Fibroblast of skin of left biceps (primary cell): ENCODE results near the gene CENPQ.
"Not testable (repeated sequence)": the region's sequence is repeated elsewhere in the genome, so short reads cannot be mapped to it uniquely, and the experiment has no call there.

Experiments used
- DNase-seq, 2 experiments: peaks; one replicate each; pipeline ENCODE4 v3.0.0-alpha.2; 2013; ENCODE audit warnings: low read depth in 2 of 2

CENPQ gene, protein sequence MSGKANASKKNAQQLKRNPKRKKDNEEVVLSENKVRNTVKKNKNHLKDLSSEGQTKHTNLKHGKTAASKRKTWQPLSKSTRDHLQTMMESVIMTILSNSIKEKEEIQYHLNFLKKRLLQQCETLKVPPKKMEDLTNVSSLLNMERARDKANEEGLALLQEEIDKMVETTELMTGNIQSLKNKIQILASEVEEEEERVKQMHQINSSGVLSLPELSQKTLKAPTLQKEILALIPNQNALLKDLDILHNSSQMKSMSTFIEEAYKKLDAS

DNA sequence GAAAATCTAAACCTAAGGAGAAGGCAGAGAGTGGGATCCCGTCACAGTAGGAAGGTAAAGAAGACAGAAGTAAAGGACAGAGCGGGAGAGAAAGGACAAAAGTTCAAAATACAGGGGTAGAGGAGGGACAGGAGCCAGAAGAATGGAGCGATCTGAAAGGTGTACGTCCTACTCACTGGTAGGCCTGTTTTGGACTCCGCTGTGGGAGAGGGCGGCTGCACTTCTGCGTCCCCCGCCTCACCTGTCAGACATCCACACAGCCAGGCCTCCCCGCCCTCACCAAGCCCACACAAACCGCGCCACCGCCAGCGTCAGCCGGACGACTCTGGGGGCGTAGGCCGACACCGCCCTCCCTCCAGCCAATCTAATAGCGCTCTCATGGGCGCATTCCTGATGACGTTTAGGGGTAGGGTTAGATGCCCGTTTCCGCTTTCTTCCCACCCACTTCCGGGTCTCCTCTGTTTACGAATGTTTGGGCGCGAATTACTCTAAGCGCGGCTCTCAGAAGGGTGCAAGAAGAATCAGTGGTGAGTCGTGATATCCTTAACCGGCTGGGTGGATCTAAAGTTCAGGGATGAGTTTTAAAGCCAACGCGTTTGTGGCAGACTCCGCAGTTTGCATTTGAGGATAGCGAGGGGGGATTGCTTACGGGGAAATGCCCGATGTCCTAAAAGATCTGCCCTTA, at the start of gene CENPQ, which contains the start of gene MMUT:
Gene CENPQ, plus strand, starts transcription at position 444 of the 685 bp plus-strand sequence. CDS start 6,807 bp downstream, outside the sequence.
Gene MMUT, minus strand, starts transcription at position 327 of the 685 bp plus-strand sequence. CDS start 3,787 bp downstream, outside the sequence.
- DNase-seq: peak; percentile 71 to 77

DNA sequence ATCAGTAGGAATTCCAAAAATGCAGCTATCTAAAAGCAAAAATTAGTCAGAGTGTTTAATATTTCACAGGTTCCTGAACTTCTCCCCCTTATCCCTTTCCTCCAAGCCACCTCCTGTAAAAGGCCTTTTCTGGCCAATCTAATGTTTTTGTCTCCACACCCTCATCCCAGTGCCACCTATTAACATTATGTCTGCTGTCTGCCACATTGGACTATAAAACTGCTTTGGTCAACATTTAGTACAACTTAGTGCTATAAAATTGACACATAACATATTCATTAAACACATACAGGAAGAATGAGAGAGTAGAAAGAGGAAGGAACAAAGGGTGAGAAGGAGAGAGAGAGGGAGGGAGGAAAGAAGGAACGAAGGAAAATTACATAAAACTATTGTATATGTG, 47.8 kb upstream of the CENPQ start:
- no peak for DNase-seq

DNA sequence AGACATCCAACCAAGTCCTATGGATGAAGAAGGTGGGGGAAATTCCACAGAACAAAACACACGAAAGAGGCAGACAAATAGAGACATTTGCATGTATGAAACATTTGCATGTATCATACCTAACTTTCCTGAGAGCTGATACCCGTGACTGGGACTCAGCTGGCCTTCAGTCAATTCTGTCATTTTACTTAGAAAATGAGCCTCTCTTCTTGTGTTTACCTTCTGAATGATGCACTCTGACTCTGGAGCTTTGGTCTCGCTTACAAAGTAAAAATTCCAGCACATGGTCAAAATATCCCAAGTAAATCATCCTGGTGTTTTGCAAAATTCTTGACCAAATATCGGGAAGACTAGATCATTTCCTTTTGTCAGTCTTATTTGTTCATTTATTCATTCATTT, 47.0 kb upstream of the CENPQ start:
- no peak for DNase-seq

DNA sequence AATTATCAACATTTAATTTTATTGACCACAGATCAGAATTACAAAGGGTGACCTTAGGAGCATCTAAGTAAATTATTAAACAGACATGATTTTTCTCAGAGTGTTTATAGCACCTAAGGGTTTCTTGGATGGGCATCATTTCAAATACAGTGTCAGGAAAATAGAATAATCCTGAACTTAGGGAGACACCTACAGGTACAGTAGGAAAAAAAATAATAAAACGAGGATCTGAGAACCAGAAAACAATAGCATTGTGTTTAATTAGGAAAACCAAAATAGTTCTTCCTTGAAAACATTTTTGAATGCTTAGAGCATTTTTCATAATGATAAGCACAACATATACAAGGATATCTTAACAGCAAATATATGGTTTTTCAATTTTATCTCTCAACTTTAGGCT, 39.4 kb upstream of the CENPQ start:
- DNase-seq: no peak

- DNase-seq: no peak
Observed at GRCh38 chr6:49430187-49430586, 33.0 kb upstream of the CENPQ start.

DNA sequence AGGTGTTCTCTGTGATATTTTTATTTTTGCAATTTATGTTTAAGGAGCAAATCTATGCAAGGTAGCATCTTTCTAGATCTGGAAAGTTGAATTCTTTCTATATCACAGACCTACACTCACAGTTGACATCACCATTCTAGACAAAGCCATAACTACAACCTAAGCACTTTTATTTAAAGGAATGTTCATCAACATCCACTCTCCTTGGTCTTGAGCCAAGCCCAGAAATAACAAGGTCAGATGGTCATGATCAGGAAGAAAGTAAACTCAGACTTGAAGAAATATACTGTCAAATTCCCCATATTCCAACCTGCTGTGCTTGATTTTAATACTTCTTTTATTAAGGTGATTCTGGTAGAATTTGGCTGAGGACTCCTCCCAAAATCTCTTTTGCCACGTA, 32.3 kb upstream of the CENPQ start:
- DNase-seq: no peak

DNA sequence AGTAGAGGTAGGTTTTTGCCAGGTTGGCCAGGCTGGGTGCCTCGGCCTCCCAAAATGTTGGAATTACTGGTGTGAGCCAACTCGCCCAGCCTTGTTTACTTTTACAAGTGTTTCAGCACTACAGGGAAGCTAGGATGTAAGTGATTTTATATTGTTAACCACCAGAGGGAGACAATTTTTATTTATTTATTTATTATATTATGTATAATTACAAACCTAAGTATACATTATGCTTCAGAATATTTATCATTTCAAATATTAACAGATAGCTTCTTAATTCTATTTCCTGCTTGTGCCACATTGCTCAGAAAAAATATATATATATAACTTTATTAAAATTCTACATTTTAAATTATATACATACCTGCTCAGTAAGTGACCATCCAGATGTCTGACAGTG, 9.9 kb upstream of the CENPQ start:
- DNase-seq: no peak

- DNase-seq: no peak
Observed at GRCh38 chr6:49454787-49455709, 8.1 kb upstream of the CENPQ start.

- no peak for DNase-seq
Observed at GRCh38 chr6:49457771-49458170, 5.4 kb upstream of the CENPQ start.

GRCh38 chr6:49462071-49462470, 1.1 kb upstream of the CENPQ start:
- no peak for DNase-seq

DNA sequence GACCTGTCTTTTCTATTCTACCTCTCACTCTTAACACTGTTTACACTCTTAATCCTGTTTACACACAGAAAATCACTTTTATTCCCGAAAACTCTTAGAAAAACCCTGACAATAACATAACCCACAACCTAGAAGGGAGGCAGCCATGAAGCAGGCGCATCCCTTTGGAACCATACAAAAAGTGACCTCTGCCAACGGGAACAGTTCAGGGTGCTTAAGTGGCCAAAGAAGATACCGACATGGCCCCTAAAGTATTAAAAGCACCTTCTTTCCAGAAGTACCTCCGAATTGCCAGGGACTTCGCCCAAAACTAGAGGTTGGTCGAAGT, 607 bp upstream of the CENPQ start:
- no peak for DNase-seq

DNA sequence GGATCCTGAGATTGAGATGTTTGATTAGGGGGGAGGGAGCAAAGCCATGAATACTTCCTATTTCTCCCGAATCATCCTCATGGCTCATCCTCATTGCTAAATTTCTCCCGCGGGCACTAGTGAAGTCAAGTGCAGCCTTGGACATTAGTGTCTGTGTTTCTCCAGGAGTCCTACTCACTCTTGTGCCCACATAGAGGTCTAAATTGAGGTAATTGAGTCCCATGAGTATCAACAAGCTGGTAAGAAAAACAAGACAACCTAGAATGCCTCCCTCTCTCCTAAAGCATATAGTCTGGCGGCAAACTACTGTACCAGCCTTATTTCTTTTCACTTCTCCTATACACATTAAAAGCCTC, 420 bp downstream of the CENPQ start:
- DNase-seq: no peak

- DNase-seq: no peak
Observed at GRCh38 chr6:49464691-49465090, 1.5 kb downstream of the CENPQ start.

DNA sequence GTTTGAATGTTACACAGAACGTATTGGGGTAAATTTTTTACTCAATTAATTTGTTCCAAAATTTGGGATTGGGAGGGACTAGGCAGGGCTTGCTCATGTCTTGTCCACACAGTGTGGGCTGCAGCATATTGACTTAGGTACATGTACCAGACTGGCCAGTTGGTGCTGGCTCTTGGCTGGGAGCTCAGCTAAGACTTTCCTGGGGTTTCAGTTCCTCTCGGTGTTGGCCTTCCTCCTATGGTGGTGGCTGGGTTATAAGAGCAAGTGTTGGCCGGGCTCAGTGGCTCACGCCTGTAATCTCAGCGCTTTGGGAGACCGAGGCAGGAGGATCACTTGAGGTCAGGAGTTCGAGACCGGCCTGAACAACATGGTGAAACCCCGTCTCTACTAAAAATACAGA, 4.9 kb downstream of the CENPQ start:
- DNase-seq: no peak

GRCh38 chr6:49476564-49476963, 13.4 kb downstream of the CENPQ start:
- not testable (repeated sequence) for DNase-seq

- no peak for DNase-seq
Observed at GRCh38 chr6:49479308-49479970, 16.3 kb downstream of the CENPQ start.

GRCh38 chr6:49481846-49482245, 18.7 kb downstream of the CENPQ start:
- not testable (repeated sequence) for DNase-seq

- DNase-seq: not testable (repeated sequence)
Observed at GRCh38 chr6:49483380-49483779, 20.2 kb downstream of the CENPQ start.

- no peak for DNase-seq
Observed at GRCh38 chr6:49490633-49491032, 27.5 kb downstream of the CENPQ start.

GRCh38 chr6:49497304-49497703, 34.1 kb downstream of the CENPQ start:
- DNase-seq: no peak

- no peak for DNase-seq
Observed at GRCh38 chr6:49499126-49499525, 36.0 kb downstream of the CENPQ start.

DNA sequence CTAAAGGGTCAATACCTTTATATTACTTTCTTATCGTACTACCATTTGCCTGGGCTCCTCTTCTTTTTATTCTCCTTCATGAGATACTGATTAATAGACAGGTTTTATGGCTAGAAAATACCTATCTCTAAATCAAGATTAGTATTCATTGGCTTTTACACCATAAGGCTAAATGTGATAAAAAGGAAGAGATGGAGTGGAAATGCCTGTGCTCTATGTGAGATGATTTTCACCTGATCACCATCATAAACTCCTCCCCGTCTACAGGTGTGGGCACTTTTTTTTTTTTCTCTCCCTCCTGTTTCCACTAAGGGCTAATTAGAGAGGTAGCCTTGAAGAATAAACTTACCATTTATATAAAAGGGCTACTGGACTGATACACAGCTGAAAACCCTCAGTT, 36.5 kb downstream of the CENPQ start, which contains the start of gene GLYATL3:
Gene GLYATL3, plus strand, starts transcription at position 301 of the 400 bp plus-strand sequence. CDS start 12,068 bp downstream, outside the sequence.
- DNase-seq: no peak
